BJ (cell line): ENCODE data around the gene SEC24C. TPM values are rescaled to one million over a fixed set of nuclear protein-coding genes. Genes with fewer than 3 reads are reported as not detected.

ENCODE experiments used
- CTCF ChIA-PET: fragments of 350-600 bp; formaldehyde crosslinking; extraction: SDS; loops from one replicate; lab custom pipeline; 2021; ENCODE audit warnings: antibody characterized with exemption, inconsistent platforms; lab: Yijun Ruan, JAX
- POLR2A ChIA-PET: fragments of 300-600 bp; sonication (Branson Sonifier 250); formaldehyde crosslinking; extraction: SDS; loops from one replicate; lab custom pipeline; 2021; ENCODE audit warnings: antibody characterized with exemption; lab: Charles Lee
- DNase-seq: peaks from one replicate; pipeline ENCODE4 v3.0.0-alpha.2; 2011; ENCODE audit warnings: low read depth
- H3K27me3 ChIP-seq: 2 replicates; pipeline ENCODE4 v1.6.0; 2011; ENCODE audit warnings: low read length; ENCODE audit not compliant: control insufficient read depth, insufficient read depth
- H3K36me3 ChIP-seq: 2 replicates; pipeline ENCODE4 v1.5.1; 2011; ENCODE audit warnings: low read length; ENCODE audit not compliant: control insufficient read depth, insufficient read depth
- H3K4me3 ChIP-seq: 2 replicates; pipeline ENCODE4 v1.5.1; 2011; ENCODE audit warnings: low read depth, mild to moderate bottlenecking, control low read depth, low read length
- polyA plus RNA-seq: library from polyadenylated mRNA; depleted of rRNA; stranded (reverse); fragments of >200 nt; gene quantifications from 2 replicates; pipeline ENCODE4 v1.2.3, GENCODE V29; 2011
- TF ChIP-seq, protein P1 (sequence below): IDR thresholded peaks from 2 replicates; pipeline ENCODE4 v1.5.1; 2011; ENCODE audit warnings: low read depth, mild to moderate bottlenecking, control low read depth, inconsistent platforms, low read length, moderate library complexity; ENCODE audit not compliant: insufficient read depth

SEC24C gene
- polyA plus RNA-seq, 1 experiment: 92.2 TPM

DNA sequence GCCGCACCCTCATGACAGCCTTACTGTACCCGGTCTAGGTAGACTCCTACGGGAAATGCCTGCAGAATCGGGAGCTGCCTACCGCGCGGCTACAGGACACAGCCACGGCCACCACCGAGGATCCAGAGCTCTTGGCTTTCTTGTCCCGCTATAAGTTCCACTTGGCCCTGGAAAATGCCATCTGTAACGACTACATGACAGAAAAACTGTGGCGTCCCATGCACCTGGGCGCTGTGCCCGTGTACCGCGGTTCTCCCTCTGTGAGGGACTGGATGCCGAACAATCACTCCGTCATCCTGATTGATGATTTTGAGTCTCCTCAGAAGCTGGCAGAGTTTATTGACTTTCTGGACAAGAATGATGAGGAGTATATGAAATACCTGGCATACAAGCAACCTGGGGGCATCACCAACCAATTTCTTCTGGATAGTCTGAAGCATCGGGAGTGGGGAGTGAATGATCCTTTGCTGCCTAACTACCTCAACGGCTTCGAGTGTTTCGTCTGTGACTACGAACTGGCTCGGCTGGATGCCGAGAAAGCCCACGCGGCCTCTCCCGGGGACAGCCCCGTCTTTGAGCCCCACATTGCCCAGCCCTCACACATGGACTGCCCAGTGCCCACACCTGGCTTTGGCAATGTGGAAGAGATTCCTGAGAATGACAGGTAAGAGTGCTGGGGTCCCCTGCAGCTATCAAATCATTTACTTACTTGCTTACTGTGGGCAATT, 29.1 kb downstream of the SEC24C start:
- CTCF ChIA-PET: interaction anchor here (0.6 to 4.3 kb wide), 9 partner anchors 7 to 988 kb away, joined by 3 to 16 read pairs (median 4); no protein-coding TSS in a partner anchor
- TF ChIP-seq, protein P1, sequence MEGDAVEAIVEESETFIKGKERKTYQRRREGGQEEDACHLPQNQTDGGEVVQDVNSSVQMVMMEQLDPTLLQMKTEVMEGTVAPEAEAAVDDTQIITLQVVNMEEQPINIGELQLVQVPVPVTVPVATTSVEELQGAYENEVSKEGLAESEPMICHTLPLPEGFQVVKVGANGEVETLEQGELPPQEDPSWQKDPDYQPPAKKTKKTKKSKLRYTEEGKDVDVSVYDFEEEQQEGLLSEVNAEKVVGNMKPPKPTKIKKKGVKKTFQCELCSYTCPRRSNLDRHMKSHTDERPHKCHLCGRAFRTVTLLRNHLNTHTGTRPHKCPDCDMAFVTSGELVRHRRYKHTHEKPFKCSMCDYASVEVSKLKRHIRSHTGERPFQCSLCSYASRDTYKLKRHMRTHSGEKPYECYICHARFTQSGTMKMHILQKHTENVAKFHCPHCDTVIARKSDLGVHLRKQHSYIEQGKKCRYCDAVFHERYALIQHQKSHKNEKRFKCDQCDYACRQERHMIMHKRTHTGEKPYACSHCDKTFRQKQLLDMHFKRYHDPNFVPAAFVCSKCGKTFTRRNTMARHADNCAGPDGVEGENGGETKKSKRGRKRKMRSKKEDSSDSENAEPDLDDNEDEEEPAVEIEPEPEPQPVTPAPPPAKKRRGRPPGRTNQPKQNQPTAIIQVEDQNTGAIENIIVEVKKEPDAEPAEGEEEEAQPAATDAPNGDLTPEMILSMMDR: no peak
- H3K36me3 ChIP-seq: peaks cover 17% of the 10 kb centered on the region
- no peak for DNase-seq
- POLR2A ChIA-PET: interaction anchor here (0.5 to 1.7 kb wide), 2 partner anchors 8 to 29 kb away, joined by 3 to 9 read pairs; partner anchors contain the start of genes CHCHD1 and SEC24C
- peak overlapping the region; percentile 86 for H3K4me3 ChIP-seq
- H3K27me3 ChIP-seq: no peaks in the 10 kb centered on the region

DNA sequence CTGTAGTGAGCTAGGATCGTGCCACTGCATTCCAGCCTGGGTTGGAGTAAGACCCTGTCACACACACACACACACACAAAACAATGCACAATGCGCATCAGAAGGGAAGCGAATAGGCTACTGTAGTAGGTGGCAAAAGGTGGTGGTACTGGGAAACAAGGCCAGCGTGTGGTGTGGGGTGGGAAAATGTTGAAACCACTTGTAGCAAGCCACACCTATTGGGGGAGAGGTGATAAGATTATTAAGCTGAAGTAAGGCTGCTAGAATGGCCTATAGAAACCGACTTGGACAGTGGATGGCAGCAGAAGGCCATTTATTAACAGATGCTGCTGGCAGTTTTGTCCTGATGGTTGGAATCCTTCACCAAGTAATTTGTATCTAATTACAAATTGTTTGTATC, 30.5 kb downstream of the SEC24C start:
- TF ChIP-seq, protein P1: no peak
- no peaks in the 10 kb centered on the region for H3K27me3 ChIP-seq
- DNase-seq: no peak
- ChIA-PET POLR2A (no interaction called here), CTCF (interaction anchor here (0.9 to 2.6 kb wide), 3 partner anchors 100 to 166 kb away, joined by 3 to 8 read pairs (median 5); partner anchors contain the start of gene CAMK2G)
- peak overlapping the region; percentile 86 for H3K4me3 ChIP-seq
- peaks cover 9% of the 10 kb centered on the region for H3K36me3 ChIP-seq

- ChIA-PET POLR2A (interaction anchor here (0.7 kb wide), 2 partner anchors 24 to 59 kb away, joined by 7 to 25 read pairs; no protein-coding TSS in a partner anchor), CTCF (interaction anchor here (1.5 kb wide), 1 partner anchor 101 kb away, joined by 6 read pairs; no protein-coding TSS in a partner anchor)
- no peaks in the 10 kb centered on the region for H3K27me3 ChIP-seq
- H3K36me3 ChIP-seq: peaks cover 7% of the 10 kb centered on the region
- no peak overlapping the region for H3K4me3 ChIP-seq
- DNase-seq: no peak
- TF ChIP-seq, protein P1: no peak
Observed at GRCh38 chr10:73779018-73779417, 34.8 kb downstream of the SEC24C start.

- Histone ChIP-seq H3K4me3 (no peak overlapping the region), H3K27me3 (no peaks in the 10 kb centered on the region), H3K36me3 (peaks cover 7% of the 10 kb centered on the region)
- no peak for DNase-seq
- POLR2A ChIA-PET: interaction anchor here (0.7 kb wide), 2 partner anchors 25 to 58 kb away, joined by 7 to 25 read pairs; no protein-coding TSS in a partner anchor
- TF ChIP-seq, protein P1: no peak
- CTCF ChIA-PET: interaction anchor here (1.5 kb wide), 1 partner anchor 100 kb away, joined by 6 read pairs; no protein-coding TSS in a partner anchor
Observed at GRCh38 chr10:73779539-73780197, 35.5 kb downstream of the SEC24C start.

GRCh38 chr10:73780301-73780700, 36.1 kb downstream of the SEC24C start:
- Histone ChIP-seq H3K4me3 (no peak overlapping the region), H3K27me3 (no peaks in the 10 kb centered on the region), H3K36me3 (peaks cover 7% of the 10 kb centered on the region)
- POLR2A ChIA-PET: interaction anchor here (2.4 kb wide), 1 partner anchor 8 kb away, joined by 9 read pairs; a partner anchor contains a TSS
- TF ChIP-seq, protein P1: no peak
- DNase-seq: no peak
- CTCF ChIA-PET: interaction anchor here (0.7 kb wide), 1 partner anchor 7 kb away, joined by 3 read pairs; no protein-coding TSS in a partner anchor
